NK-92 (cell line): ENCODE data around the gene MAGI1.

Experiments
- DNase-seq: peaks from one replicate; lab custom pipeline; 2025; ENCODE audit not compliant: unreplicated experiment; lab: John Stamatoyannopoulos, UW

MAGI1 gene

DNA sequence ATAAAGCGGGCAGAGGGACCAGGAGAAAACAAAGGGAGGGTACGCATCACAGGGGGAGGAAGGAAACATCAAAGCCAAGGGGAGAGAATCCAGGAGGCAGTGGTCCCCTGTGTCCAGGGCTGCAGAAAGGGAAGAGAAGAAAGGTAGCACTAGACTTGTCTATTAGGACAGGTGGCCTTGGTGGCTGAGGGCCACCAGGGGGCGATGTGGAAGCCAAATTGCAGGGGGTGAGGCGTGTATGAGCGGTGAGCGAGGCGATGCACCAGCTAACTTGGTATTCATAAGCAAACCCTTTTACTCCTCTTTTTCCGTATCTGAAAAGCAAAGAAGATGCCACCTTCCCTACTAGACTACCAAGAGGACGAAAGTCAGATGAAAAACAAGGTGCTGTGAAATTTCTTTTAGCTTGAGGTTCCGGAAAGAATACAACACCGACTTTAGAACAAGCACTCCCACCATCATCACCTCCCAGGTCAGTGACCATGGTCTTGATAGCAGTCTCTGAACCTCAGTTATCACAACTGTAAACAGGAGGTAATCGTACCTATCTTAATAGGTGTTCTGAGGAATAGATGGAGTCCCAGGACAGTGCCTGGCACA is 696.5 kb downstream of the MAGI1 start:
- DNase-seq: no peak

DNA sequence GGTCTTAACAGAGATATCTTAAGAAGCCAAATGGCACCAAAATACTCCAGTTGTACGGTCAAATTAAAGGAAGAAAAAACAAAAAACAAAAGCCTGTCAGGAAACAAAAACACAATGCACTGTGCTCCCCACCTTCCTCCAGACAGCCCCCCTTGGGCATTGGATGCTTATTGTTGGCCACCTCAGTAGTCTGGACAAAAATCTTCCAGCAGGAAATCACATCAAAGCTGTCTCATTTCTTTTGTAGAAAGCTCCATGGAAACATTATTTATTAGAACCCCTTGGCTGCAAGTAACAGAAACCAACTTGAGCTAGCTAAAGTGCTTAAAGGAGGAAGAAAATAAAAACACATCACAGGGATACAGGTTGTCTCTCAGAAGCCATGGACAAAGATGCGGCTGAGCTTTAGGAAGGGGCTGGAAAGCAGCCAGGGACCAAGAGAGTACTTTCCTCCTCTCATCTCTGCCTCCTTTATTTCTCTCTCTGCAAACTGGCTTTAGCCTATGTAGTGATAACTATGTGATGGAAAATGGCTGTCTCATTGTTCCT is 699.5 kb downstream of the MAGI1 start:
- DNase-seq: no peak

DNA sequence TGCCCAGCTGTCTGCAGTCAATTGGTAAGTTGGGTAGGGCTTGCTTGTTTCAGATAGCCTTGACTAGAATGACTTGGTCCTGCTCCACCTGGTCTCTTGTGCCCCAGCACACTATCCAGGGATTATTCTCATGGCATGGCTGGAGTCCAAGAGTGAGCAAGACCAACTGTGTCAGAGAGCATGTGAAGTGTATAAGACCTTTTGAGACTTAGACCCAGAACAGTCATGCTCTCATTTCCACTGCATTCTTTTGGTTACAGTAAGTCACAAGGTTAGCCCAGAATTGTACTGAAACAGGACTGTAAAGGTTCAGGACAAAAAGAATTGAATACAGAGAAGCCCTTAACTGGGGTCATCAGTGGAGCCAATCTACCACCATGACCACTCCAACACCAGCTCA is 700.1 kb downstream of the MAGI1 start:
- no peak for DNase-seq

DNA sequence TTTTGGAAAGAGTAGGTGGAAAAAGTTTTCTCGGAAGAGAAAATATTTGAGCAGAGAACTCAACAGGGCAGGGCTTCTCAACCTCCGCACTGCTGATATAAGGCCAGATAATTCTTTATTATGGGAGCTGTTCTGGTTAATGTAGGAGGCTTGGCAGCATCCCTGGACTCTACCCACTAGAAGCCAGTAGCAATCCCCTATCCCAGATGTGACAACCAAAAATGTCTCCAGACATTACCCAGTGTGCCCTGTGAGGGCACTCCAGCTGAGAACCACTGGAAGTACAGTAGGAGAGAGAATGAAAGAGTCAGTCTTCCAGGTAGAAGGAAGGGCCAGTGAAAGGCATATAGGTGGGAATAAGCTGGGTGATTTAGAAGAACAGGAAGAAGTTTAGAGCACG is 703.1 kb downstream of the MAGI1 start:
- DNase-seq: no peak

DNA sequence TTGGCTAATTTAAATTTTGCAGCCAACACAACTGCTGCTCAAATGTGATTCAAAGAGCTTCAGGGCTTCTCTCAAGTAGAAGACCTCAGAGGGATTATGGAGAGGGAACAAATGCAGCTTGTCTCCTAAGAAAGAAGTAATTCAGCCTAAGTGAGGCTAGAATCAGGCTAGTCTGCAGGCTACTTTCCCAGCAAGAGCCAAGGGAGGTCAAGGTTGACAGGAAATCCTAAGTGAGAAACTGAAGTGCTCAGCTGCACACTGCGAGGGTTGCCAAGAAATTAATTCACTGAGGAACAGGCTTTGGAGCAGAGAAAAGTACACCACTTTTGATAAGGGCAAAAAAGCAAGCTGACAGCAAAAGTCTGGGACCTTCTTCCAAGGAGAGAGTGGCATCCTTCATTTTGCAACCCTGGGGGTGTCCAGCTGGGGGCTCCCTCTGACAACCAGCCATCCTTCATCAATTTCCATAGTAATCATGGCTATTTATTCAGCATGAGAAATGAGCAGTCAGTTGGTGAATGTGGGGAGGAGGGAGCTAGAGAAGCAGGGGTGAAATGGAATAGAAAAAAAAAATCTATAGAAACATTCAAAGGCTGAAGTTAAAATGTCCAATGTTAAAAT is 704.6 kb downstream of the MAGI1 start:
- no peak for DNase-seq

DNA sequence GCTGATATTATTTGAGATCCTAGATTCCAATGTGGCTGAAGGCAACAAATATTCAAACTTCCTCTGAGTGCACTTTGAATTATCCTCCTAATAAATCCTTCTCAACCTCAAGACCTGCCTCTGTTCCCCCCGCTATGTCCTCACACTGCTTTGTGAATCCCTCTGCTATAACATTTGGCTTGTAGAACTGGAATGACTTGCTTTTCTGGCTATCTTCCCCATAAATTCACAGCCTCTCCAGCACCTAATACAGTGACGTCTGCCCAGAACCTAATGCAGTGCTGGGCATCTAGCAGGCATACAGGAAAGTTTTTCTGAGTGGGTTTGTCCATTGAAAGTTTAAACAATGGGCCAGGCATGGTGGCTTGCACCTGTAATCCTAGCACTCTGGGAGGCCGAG is 707.0 kb downstream of the MAGI1 start:
- DNase-seq: no peak

DNA sequence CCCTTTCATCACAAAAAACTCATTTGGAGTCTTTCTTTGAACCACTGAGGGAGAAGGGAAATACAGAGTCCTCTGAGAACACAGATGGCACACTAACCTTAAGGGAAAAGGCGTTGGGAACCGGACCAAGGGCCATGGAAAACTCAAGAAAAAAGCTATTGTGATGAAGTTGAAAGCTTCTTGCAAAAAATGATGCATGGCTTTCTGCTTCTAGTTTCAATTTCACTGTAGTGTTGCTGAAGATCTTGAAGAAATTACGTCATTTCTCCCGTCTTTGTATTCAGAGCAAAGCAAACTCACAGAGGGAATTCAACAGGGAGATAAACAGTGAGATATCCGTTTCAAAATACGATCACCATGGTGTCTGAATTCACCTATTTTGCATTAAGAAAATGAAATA is 708.6 kb downstream of the MAGI1 start:
- DNase-seq: no peak

DNA sequence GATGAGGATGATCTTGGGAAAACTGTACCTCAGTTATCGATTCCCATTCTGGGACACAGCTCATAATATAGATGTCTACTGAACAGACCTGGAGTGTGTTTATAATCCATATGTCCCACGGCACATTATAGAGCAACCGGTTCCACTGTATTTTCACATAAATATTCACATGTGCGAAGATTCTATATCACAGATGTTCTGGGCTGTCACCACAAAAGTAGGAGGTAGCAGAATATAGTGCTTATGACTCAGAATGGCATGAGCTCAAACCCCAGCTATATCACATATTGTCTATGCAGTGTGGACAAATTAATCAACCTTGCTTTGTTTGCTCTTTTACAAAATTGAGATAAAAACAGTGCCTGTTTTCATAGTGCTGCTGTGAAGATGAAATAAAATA is 710.6 kb downstream of the MAGI1 start:
- no peak for DNase-seq

DNA sequence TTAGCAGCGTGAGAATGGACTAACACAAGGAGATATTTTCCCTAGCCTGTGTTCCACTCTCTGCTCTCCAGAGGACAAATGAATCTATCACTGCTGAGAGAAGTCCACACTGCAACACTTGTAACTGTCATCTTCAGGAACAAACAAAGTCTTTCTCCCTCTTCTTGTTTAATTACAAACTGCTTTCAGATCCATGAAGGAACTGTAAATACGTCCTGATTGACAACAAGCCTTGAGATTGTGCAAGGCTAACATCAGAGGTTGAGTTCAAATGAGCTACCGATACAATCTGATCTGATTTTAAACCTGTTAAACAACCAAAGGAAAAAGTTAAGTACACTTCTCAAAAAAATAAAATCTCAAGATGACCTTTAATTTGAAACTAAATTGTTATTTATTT is 712.1 kb downstream of the MAGI1 start:
- DNase-seq: no peak

DNA sequence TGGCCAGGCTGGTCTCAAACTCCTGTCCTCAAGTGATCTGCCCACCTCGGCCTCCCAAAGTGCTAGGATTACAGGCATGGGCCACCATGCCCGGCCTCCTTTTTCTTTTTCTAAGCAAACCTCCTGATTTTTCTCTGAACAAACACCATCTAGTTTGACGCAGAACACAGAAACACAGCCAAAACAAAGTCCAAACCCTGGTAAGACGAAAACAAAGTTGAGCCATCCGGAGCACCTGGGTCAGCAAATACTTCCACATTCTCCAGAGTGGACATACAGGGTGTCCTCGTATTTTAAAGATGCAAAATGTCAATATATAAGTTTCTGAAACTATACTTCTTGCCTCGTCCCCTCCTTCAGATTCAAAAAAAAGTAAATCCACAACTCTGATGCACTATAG is 715.8 kb downstream of the MAGI1 start:
- no peak for DNase-seq

DNA sequence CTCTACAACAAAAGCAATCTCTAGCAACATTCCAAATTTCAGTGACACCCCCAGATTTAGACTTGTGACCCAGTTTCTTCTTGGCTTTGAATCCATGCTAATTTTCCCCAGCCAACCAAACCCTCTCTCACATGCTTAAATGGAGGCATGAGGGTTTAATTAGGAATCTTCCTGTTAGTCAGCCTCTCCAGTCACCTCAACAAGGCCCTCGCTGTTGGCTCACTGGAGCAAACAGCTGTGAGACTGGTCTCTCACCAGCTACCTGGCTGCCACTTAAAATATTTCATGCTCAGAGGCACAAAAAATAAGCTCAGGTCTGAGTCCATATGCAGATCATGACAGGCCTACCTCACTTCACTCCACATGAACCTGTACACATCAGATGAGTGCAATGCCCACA is 720.5 kb downstream of the MAGI1 start:
- no peak for DNase-seq

DNA sequence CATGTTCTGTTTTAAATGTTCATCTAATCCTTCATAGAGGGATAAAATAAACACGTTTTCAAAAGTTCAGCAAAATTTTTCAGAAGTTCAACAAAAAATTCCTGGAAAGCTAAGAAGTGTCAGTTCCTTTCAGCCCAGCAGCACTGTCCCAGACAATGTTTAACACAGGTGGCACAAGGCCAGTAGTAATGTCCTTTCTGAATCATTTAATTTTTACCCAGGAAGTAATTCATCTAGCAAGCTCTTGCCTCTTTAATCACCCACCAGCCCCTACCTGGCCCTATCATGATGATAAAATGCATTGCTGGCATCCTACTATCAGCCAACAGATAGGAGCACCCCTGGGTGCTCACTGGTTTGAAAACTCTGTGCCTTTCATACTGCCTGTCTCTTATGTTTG is 723.8 kb downstream of the MAGI1 start:
- DNase-seq: no peak

DNA sequence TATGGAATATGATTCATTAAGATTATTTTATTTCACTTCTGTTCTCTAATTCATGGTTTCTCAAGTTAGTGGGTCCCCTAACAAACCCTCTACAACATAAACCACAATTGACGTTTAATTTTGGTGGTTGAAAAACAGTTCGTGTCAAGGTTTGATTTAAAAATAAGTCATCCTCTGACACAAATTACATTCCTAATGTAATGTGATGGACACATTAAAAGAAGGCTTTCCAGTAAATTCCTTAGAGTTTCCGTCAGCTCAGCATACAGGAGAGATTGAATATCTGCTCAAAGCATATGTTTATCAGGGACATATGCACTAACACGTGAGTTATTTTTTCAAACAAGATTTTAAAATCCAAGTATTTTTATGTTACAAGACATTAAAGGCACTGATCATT is 724.4 kb downstream of the MAGI1 start:
- no peak for DNase-seq

DNA sequence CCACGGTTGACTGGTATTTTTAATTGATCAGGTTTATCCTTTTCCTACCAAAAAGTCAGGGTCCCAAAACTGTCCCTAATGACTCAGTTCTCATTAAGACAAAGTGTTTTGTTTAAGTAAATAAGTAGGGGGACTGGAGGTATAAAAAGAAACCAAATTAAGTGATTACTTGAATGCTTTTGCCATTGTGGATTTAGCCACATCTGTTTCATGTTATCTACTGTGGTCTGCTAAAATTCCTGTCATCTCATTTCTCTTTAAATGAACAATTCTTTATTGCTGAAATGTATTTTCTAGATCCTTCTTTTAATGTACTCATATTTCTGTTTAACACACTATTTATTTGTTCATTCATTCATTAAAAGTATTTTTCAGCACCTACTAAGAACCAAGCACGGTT is 725.1 kb downstream of the MAGI1 start:
- no peak for DNase-seq

DNA sequence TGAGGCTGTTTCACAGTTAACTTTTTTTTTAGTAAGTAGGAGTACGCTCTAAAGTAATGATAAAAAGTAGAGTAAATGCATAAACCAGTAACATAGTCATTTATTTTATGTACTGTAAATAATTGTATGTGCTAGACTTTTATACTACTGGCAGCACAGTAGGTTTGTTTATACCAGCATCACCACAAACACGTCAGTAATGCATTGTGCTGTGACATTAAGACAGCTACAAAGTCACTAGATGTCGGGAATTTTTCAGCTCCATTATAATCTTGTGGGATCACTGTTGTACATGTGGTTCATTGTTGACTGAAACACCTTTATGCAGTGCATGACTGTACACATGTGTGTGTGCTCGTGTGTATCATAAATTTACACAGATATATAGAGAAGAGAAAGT is 732.9 kb downstream of the MAGI1 start:
- no peak for DNase-seq
